Keratinocyte (primary cell): ENCODE results near the gene AGBL2. TPM values are rescaled to one million over a fixed set of nuclear protein-coding genes. Genes with fewer than 3 reads are reported as not detected.

Experiments
- DNase-seq: peaks from one replicate; pipeline ENCODE4 v3.0.0-alpha.2; 2011; ENCODE audit warnings: low read depth, missing footprints, low spot score
- FAIRE-seq: peaks from 2 replicates; lab custom pipeline; 2011; peaks lifted over from hg19 to GRCh38; lab: Jason Lieb, UNC
- H2AFZ ChIP-seq: 2 replicates; pipeline ENCODE4 v1.6.0; 2012; ENCODE audit warnings: low read length, control low read depth, inconsistent platforms; ENCODE audit not compliant: control insufficient read depth
- H3K27ac ChIP-seq: 2 replicates; pipeline ENCODE4 v1.5.1; 2011; ENCODE audit warnings: low read length; ENCODE audit not compliant: control insufficient read depth, insufficient read depth
- H3K27me3 ChIP-seq: 3 replicates; pipeline ENCODE4 v1.6.0; 2011; ENCODE audit warnings: low read length; ENCODE audit not compliant: control insufficient read depth, insufficient read depth; ENCODE audit errors: extremely low read depth
- H3K36me3 ChIP-seq, 2 experiments: 2 replicates in 1 of 2; 3 replicates in 1 of 2; pipeline ENCODE4 v1.5.1; 2011; ENCODE audit warnings: low read length in 2 of 2, mild to moderate bottlenecking in 1 of 2; ENCODE audit not compliant: control insufficient read depth in 2 of 2, insufficient read depth in 2 of 2; ENCODE audit errors: extremely low read depth in 1 of 2
- H3K4me1 ChIP-seq: 3 replicates; pipeline ENCODE4 v1.5.1; 2011; ENCODE audit warnings: low read length; ENCODE audit not compliant: control insufficient read depth, insufficient read depth; ENCODE audit errors: extremely low read depth
- H3K4me2 ChIP-seq: 3 replicates; pipeline ENCODE4 v1.6.0; 2011; ENCODE audit warnings: low read depth, low read length; ENCODE audit not compliant: control insufficient read depth, insufficient read depth; ENCODE audit errors: extremely low read depth
- H3K4me3 ChIP-seq, 3 experiments: fragments of 200-600 bp in 1 of 3; sonication (generic) in 1 of 3; 2 replicates in 2 of 3; 3 replicates in 1 of 3; pipeline ENCODE4 v1.5.1; 2011 to 2016; ENCODE audit warnings: low read length in 3 of 3, mild to moderate bottlenecking in 3 of 3, control low read depth in 2 of 3, inconsistent platforms in 1 of 3, low read depth in 1 of 3, mixed read lengths in 1 of 3, mixed run types in 1 of 3, moderate library complexity in 1 of 3; ENCODE audit not compliant: control insufficient read depth in 2 of 3, insufficient read depth in 2 of 3; ENCODE audit errors: extremely low read depth in 1 of 3
- H3K79me2 ChIP-seq: 2 replicates; pipeline ENCODE4 v1.6.0; 2012; ENCODE audit warnings: low read length; ENCODE audit not compliant: control insufficient read depth, insufficient read depth
- H3K9ac ChIP-seq: 3 replicates; pipeline ENCODE4 v1.6.0; 2011; ENCODE audit warnings: low read length; ENCODE audit not compliant: control insufficient read depth, insufficient read depth; ENCODE audit errors: extremely low read depth
- H3K9me1 ChIP-seq: 3 replicates; pipeline ENCODE4 v1.6.0; 2011; ENCODE audit warnings: low read length; ENCODE audit not compliant: control insufficient read depth, insufficient read depth; ENCODE audit errors: extremely low read depth
- H3K9me3 ChIP-seq: 2 replicates; pipeline ENCODE4 v1.5.1; 2012; ENCODE audit warnings: low read depth, low read length; ENCODE audit not compliant: control insufficient read depth
- H4K20me1 ChIP-seq: 3 replicates; pipeline ENCODE4 v1.6.0; 2011; ENCODE audit warnings: low read length; ENCODE audit not compliant: control insufficient read depth, insufficient read depth; ENCODE audit errors: extremely low read depth
- CTCF ChIP-seq, 3 experiments: IDR thresholded peaks in 1 of 3; conservative IDR thresholded peaks in 1 of 3; optimal IDR thresholded peaks in 1 of 3; 2 replicates in 2 of 3; 3 replicates in 1 of 3; pipeline versions ENCODE3 to v1.5.1; 2011; ENCODE audit warnings: low read length in 3 of 3, mild to moderate bottlenecking in 3 of 3, moderate library complexity in 2 of 3, control low read depth in 1 of 3, inconsistent platforms in 1 of 3; ENCODE audit not compliant: insufficient read depth in 2 of 3; ENCODE audit errors: extremely low read depth in 1 of 3
- EZH2 ChIP-seq: IDR thresholded peaks from one replicate; pipeline ENCODE4 v1.6.1; 2012; ENCODE audit warnings: inconsistent platforms, mild to moderate bottlenecking, low read length, moderate library complexity
- dilution Hi-C: fragments of 300-500 bp; cut with MboI; formaldehyde crosslinking; loops from one replicate; pipeline ENCODE4 v1.7.0; 2020; ENCODE audit warnings: low sequenced_read_pairs; ENCODE audit not compliant: extremely low pct_ligation_motif_present
- polyA plus RNA-seq, 5 experiments: library from polyadenylated mRNA; depleted of rRNA in 3 of 5; stranded (reverse) in 3 of 5; stranded (forward) in 1 of 5; unstranded in 1 of 5; fragments of >200 nt; gene quantifications; 1 replicate in 1 of 5; 2 replicates in 3 of 5; 3 replicates in 1 of 5; pipeline versions ENCODE4 v1.2.1 to v1.2.3, GENCODE V29; 2011 to 2012; ENCODE audit warnings: missing spikeins in 2 of 5, low read depth in 1 of 5, low replicate concordance in 1 of 5

AGBL2 gene
- polyA plus RNA-seq, 1 donor (not counting 4 experiments of a cell fraction or from before 2014, with no cell fraction given), result 1.3 TPM

GRCh38 chr11:47661245-47661644 lies 53.9 kb downstream of the AGBL2 start:
- Histone ChIP-seq H3K79me2 (no peaks in the 10 kb centered on the region), H3K9me3 (no peaks in the 10 kb centered on the region), H3K9me1 (no peaks in the 10 kb centered on the region), H4K20me1 (no peaks in the 10 kb centered on the region), H3K4me1 (peaks cover 14% of the 10 kb centered on the region), H3K36me3 (no peaks in the 10 kb centered on the region), H3K27ac (no peak overlapping the region), H3K27me3 (no peaks in the 10 kb centered on the region), H3K9ac (no peak overlapping the region), H2AFZ (no peak overlapping the region), H3K4me2 (no peak overlapping the region), H3K4me3 (no peak overlapping the region)
- dilution Hi-C loops, result no loop called here
- DNase-seq (no peak), FAIRE-seq (no peak)
- TF ChIP-seq EZH2, result no peak
- no peak for TF ChIP-seq CTCF (optimal IDR thresholded peaks at IDR 0.05 in 1 of 3, IDR thresholded peaks at IDR 0.05 in 1 of 3, conservative IDR thresholded peaks at IDR 0.05 in 1 of 3; ENCODE audit: extremely low read depth in 1 of 3, insufficient read depth in 2 of 3, low read length in 3 of 3)

DNA sequence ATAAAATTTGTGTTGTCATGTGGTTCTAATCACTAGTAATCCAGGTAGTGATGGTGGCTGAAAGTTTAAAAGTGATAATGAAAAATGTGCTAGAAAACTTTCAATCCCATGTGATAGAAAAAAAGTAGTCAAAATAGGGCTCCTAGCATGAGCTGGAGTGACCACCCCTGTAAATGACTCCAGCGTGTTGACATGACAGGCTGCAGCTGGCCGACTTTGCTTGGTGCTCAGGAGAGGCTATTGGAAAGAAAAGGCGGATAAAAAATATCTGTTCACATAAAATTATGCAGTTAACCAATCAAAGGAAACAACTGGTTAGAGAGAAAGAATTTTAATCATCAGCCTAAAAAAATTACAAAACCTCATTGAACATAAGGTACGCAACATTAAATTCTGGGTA lies 55.9 kb downstream of the AGBL2 start:
- H4K20me1 ChIP-seq, result no peaks in the 10 kb centered on the region
- TF ChIP-seq CTCF (optimal IDR thresholded peaks at IDR 0.05 in 1 of 3, IDR thresholded peaks at IDR 0.05 in 1 of 3, conservative IDR thresholded peaks at IDR 0.05 in 1 of 3; ENCODE audit: extremely low read depth in 1 of 3, insufficient read depth in 2 of 3, low read length in 3 of 3) (no peak), EZH2 (no peak)
- no peaks in the 10 kb centered on the region for H3K9me1 ChIP-seq
- no peak overlapping the region for H2AFZ ChIP-seq
- no peaks in the 10 kb centered on the region for H3K36me3 ChIP-seq
- DNase-seq (no peak), FAIRE-seq (no peak)
- H3K27ac ChIP-seq, result no peak overlapping the region
- no peaks in the 10 kb centered on the region for H3K79me2 ChIP-seq
- H3K9ac ChIP-seq, result no peak overlapping the region
- dilution Hi-C loops, result no loop called here
- H3K4me2 ChIP-seq, result no peak overlapping the region
- H3K27me3 ChIP-seq, result no peaks in the 10 kb centered on the region
- no peak overlapping the region for H3K4me3 ChIP-seq
- no peaks in the 10 kb centered on the region for H3K9me3 ChIP-seq
- H3K4me1 ChIP-seq, result peaks cover 6% of the 10 kb centered on the region
